HG02973 (cell line): ENCODE results near the gene MOCS1.

Source experiments
- ATAC-seq: cut with Tn5 transposase; IDR thresholded peaks from one replicate; pipeline ENCODE4 v1.9.1; 2021; ENCODE audit warnings: moderate library complexity; ENCODE audit not compliant: unreplicated experiment

MOCS1 gene

GRCh38 chr6:39904946-39905639 lies 29.2 kb downstream of the MOCS1 start:
- ATAC-seq, result no peak

GRCh38 chr6:39903656-39904055 lies 30.6 kb downstream of the MOCS1 start:
- no peak for ATAC-seq

GRCh38 chr6:39902786-39903465 lies 31.3 kb downstream of the MOCS1 start:
- no peak for ATAC-seq

GRCh38 chr6:39902136-39902535 lies 32.1 kb downstream of the MOCS1 start:
- no peak for ATAC-seq

GRCh38 chr6:39901670-39902069 lies 32.6 kb downstream of the MOCS1 start:
- no peak for ATAC-seq

- ATAC-seq, result no peak
Observed at GRCh38 chr6:39901116-39901655, 33.1 kb downstream of the MOCS1 start.

GRCh38 chr6:39899554-39900295 lies 34.5 kb downstream of the MOCS1 start:
- ATAC-seq, result no peak

- no peak for ATAC-seq
Observed at GRCh38 chr6:39898625-39899024, 35.6 kb downstream of the MOCS1 start.

GRCh38 chr6:39897698-39898097 lies 36.6 kb downstream of the MOCS1 start:
- ATAC-seq, result no peak

GRCh38 chr6:39896701-39897100 lies 37.6 kb downstream of the MOCS1 start:
- ATAC-seq, result no peak

GRCh38 chr6:39893286-39893685 lies 41.0 kb downstream of the MOCS1 start:
- ATAC-seq, result no peak

- no peak for ATAC-seq
Observed at GRCh38 chr6:39892490-39893129, 41.7 kb downstream of the MOCS1 start.

GRCh38 chr6:39891976-39892375 lies 42.3 kb downstream of the MOCS1 start:
- ATAC-seq, result no peak

- no peak for ATAC-seq
Observed at GRCh38 chr6:39891353-39891752, 42.9 kb downstream of the MOCS1 start.

- no peak for ATAC-seq
Observed at GRCh38 chr6:39889229-39889628, 45.0 kb downstream of the MOCS1 start.

GRCh38 chr6:39887692-39888450 lies 46.4 kb downstream of the MOCS1 start:
- ATAC-seq, result no peak

- ATAC-seq, result no peak
Observed at GRCh38 chr6:39886871-39887270, 47.4 kb downstream of the MOCS1 start.

- no peak for ATAC-seq
Observed at GRCh38 chr6:39885691-39886090, 48.6 kb downstream of the MOCS1 start.

GRCh38 chr6:39884696-39885095 lies 49.6 kb downstream of the MOCS1 start:
- no peak for ATAC-seq

- ATAC-seq, result no peak
Observed at GRCh38 chr6:39882531-39882899, 51.7 kb downstream of the MOCS1 start.
